HuH-7 (cell line): ENCODE results near the gene TF.

ENCODE experiments used
- DNase-seq: peaks from one replicate; pipeline ENCODE4 v3.0.0; 2011; ENCODE audit warnings: low spot score

Gene TF

GRCh38 chr3:133837487-133838295 lies 91.5 kb downstream of the TF start:
- DNase-seq = no peak

GRCh38 chr3:133838296-133838789 lies 92.2 kb downstream of the TF start:
- no peak for DNase-seq

- no peak for DNase-seq
Measured at GRCh38 chr3:133838916-133839800, 93.0 kb downstream of the TF start.

- DNase-seq = no peak
Measured at GRCh38 chr3:133840055-133840737, 94.0 kb downstream of the TF start.

GRCh38 chr3:133840767-133841166 lies 94.6 kb downstream of the TF start:
- DNase-seq = no peak

- DNase-seq = no peak
Measured at GRCh38 chr3:133841196-133841595, 95.0 kb downstream of the TF start.

GRCh38 chr3:133842158-133842557 lies 96.0 kb downstream of the TF start:
- DNase-seq = no peak

GRCh38 chr3:133843634-133844033 lies 97.4 kb downstream of the TF start:
- DNase-seq = no peak

GRCh38 chr3:133845127-133845526 lies 98.9 kb downstream of the TF start:
- no peak for DNase-seq
